ENCODE data around the gene HYCC2. TPM values are rescaled to one million over a fixed set of nuclear protein-coding genes. Genes with fewer than 3 reads are reported as not detected.

Gene HYCC2
- polyA plus RNA-seq, 3 donors, result 6.8 to 10.2 (median 7.7) TPM

DNA sequence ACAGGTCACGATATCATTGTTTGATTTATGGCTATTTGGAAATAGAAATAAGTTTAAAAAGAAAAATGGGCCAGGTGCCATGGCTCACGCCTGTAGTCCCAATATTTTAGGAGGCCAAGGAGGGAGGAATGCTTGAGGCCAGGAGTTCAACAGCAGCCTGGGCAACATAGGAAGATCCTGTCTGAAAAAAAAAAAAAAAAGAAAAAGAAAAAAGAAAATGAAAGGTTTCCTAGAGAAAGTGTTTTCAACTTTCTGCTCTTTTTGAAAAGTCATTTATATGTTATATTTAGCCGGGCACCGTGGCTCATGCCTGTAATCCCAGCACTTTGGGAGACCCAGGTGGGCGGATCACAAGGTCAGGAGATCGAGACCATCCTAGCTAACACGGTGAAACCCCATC, 3.5 kb upstream of the HYCC2 start:
- Mint-ChIP-seq H3K36me3 (peaks cover 7 to 21% of the 10 kb centered on the region in 2 donors), H3K4me3 (no peak overlapping the region), H3K27ac (peak overlapping the region in 1 of 7 donors; percentile 4), H3K9me3 (peaks cover 0 to 3% (median 0%) of the 10 kb centered on the region in 7 donors), H3K27me3 (ENCODE audit: low read depth in 3 of 3) (no peaks in the 10 kb centered on the region), H3K4me1 (peaks cover 26% of the 10 kb centered on the region)
- Histone ChIP-seq H3K4me2 (replicated peaks; ENCODE audit: extremely low read depth, low read length, poor library complexity, severe bottlenecking) (no peak overlapping the region), H3K9me3 (replicated peaks in 1 of 2; ENCODE audit: control insufficient read depth in 1 of 2, insufficient read depth in 1 of 2, low read length in 2 of 2) (no peaks in the 10 kb centered on the region), H3K36me3 (replicated peaks in 1 of 2; ENCODE audit: control insufficient read depth in 1 of 2, insufficient read depth in 2 of 2, low read length in 2 of 2) (peaks cover 9 to 20% of the 10 kb centered on the region in 2 donors), H2AFZ (ENCODE audit: insufficient read depth, low read depth, low read length, poor library complexity, severe bottlenecking) (no peak overlapping the region), H3K27me3 (ENCODE audit: control insufficient read depth in 2 of 2, insufficient read depth in 2 of 2, low read length in 2 of 2) (no peaks in the 10 kb centered on the region), H3K79me2 (ENCODE audit: insufficient read depth, low read length) (peaks cover 94% of the 10 kb centered on the region), H4K20me1 (ENCODE audit: insufficient read depth, low read length) (peaks cover 4% of the 10 kb centered on the region), H3K4me3 (replicated peaks in 1 of 3; ENCODE audit: low read depth in 2 of 3, low read length in 3 of 3) (no peak overlapping the region), H3K4me1 (ENCODE audit: control insufficient read depth in 1 of 2, insufficient read depth in 2 of 2, low read length in 2 of 2) (peaks cover 19 to 32% of the 10 kb centered on the region in 2 donors), H3K27ac (ENCODE audit: low read depth in 1 of 2, low read length in 2 of 2) (no peak overlapping the region), H3K9ac (ENCODE audit: insufficient read depth, low read length, poor library complexity, severe bottlenecking) (no peak overlapping the region)
- no peak for DNase-seq
- TF ChIP-seq, protein P1, sequence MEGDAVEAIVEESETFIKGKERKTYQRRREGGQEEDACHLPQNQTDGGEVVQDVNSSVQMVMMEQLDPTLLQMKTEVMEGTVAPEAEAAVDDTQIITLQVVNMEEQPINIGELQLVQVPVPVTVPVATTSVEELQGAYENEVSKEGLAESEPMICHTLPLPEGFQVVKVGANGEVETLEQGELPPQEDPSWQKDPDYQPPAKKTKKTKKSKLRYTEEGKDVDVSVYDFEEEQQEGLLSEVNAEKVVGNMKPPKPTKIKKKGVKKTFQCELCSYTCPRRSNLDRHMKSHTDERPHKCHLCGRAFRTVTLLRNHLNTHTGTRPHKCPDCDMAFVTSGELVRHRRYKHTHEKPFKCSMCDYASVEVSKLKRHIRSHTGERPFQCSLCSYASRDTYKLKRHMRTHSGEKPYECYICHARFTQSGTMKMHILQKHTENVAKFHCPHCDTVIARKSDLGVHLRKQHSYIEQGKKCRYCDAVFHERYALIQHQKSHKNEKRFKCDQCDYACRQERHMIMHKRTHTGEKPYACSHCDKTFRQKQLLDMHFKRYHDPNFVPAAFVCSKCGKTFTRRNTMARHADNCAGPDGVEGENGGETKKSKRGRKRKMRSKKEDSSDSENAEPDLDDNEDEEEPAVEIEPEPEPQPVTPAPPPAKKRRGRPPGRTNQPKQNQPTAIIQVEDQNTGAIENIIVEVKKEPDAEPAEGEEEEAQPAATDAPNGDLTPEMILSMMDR (IDR thresholded peaks at IDR 0.05), result no peak
- intact Hi-C loops (cut with micrococcal nuclease), result loop anchor here (5.0 to 10.0 kb wide), 5 partner anchors 37 to 170 kb away; partner anchors contain the start of gene CASP10 (in 1 of the 2)
- 73% methylated on average over 2 of the region's 7 CpGs for WGBS (ENCODE audit: insufficient coverage)

DNA sequence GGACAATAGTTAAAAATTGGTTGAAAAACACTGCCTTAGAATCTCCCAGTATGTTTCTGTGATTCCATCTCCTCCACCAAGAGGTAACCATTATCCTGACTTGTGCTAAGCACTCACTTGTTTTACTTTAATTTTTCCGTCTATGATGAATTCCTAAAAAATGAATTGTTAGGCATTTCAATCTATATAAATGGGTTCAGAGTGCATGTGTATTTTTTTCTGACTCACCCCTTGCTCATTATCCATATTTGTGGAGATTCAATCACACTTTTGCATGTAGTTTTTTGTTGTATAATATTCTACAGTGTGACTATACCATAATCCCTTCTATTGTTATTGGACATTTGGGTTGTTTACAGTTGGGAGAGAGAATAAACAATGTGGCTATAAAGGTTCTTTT, 1.6 kb upstream of the HYCC2 start:
- no peak overlapping the region for H3K4me2 ChIP-seq (replicated peaks; ENCODE audit: extremely low read depth, low read length, poor library complexity, severe bottlenecking)
- Mint-ChIP-seq H3K9me3 (peaks cover 0 to 3% (median 0%) of the 10 kb centered on the region in 7 donors), H3K27ac (no peak overlapping the region), H3K27me3 (ENCODE audit: low read depth in 3 of 3) (peaks cover 0 to 2% (median 2%) of the 10 kb centered on the region in 3 donors), H3K36me3 (peaks cover 2 to 7% of the 10 kb centered on the region in 2 donors), H3K4me3 (no peak overlapping the region), H3K4me1 (peaks cover 38% of the 10 kb centered on the region)
- no peak overlapping the region for H3K27ac ChIP-seq (ENCODE audit: low read depth in 1 of 2, low read length in 2 of 2)
- peaks cover 28 to 50% of the 10 kb centered on the region in 2 donors for H3K4me1 ChIP-seq (ENCODE audit: control insufficient read depth in 1 of 2, insufficient read depth in 2 of 2, low read length in 2 of 2)
- no peak overlapping the region for H3K9ac ChIP-seq (ENCODE audit: insufficient read depth, low read length, poor library complexity, severe bottlenecking)
- intact Hi-C loops (cut with micrococcal nuclease), result loop anchor here (5.0 to 10.0 kb wide), 4 partner anchors 84 to 168 kb away; partner anchors contain the start of gene CASP10 (in 1 of the 2)
- H3K79me2 ChIP-seq (ENCODE audit: insufficient read depth, low read length), result peaks cover 98% of the 10 kb centered on the region
- no peaks in the 10 kb centered on the region for H3K27me3 ChIP-seq (ENCODE audit: control insufficient read depth in 2 of 2, insufficient read depth in 2 of 2, low read length in 2 of 2)
- H3K9me3 ChIP-seq (replicated peaks in 1 of 2; ENCODE audit: control insufficient read depth in 1 of 2, insufficient read depth in 1 of 2, low read length in 2 of 2), result no peaks in the 10 kb centered on the region
- H4K20me1 ChIP-seq (ENCODE audit: insufficient read depth, low read length), result peaks cover 15% of the 10 kb centered on the region
- no CpG with 5 or more reads among the region's 1 CpG for WGBS (ENCODE audit: insufficient coverage)
- TF ChIP-seq, protein P1 (IDR thresholded peaks at IDR 0.05), result no peak
- peaks cover 0 to under 1% of the 10 kb centered on the region in 2 donors for H3K36me3 ChIP-seq (replicated peaks in 1 of 2; ENCODE audit: control insufficient read depth in 1 of 2, insufficient read depth in 2 of 2, low read length in 2 of 2)
- H3K4me3 ChIP-seq (replicated peaks in 1 of 3; ENCODE audit: low read depth in 2 of 3, low read length in 3 of 3), result no peak overlapping the region
- H2AFZ ChIP-seq (ENCODE audit: insufficient read depth, low read depth, low read length, poor library complexity, severe bottlenecking), result no peak overlapping the region
- no peak for DNase-seq

Data from CD14-positive monocyte (primary cell).